HG02840 (cell line): ENCODE data around the gene THAP7.
"Not testable (repeated sequence)": the region's sequence is repeated elsewhere in the genome, so short reads cannot be mapped to it uniquely, and the experiment has no call there.

Source experiments
- ATAC-seq: cut with Tn5 transposase; IDR thresholded peaks from one replicate; pipeline ENCODE4 v1.9.1; 2021; ENCODE audit warnings: mild to moderate bottlenecking, moderate library complexity, moderate number of reproducible peaks; ENCODE audit not compliant: unreplicated experiment, low FRiP score

Gene THAP7

DNA sequence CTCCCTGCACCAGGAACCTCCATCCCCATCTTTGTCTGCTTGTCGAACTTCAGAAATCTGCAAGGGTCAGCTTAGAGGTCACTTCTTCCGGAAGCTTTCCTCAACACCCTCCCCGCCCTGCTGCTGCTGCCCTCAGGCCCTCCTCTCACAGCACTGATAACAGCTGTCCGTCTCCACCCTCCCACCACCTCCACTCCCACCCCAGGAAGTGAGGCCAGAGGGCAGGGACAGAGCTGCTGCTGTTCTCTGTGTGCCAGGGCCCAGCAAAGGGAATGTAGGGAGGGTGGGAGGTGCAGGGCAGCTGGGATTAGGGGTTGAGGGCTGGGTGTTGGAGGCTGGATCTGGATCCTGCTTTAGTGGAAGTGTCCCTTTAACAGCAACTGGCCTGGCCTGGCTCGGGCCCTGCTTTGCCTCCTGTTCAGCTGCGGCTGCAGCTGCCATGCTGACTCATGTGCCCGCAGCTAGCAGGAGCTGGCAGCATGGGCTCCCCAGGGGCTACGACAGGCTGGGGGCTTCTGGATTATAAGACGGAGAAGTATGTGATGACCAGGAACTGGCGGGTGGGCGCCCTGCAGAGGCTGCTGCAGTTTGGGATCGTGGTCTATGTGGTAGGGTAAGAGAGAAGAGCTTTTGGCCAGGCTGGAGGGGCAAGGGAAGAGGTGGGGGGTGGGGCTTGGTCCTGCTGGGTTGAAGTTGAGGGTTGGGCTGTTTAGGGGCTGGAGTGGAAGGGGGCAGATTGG lies 13.0 kb upstream of the THAP7 start, which contains the start of gene P2RX6:
Gene P2RX6 (plus strand): TSS at position 440 of the 740 bp plus-strand sequence. CDS start 10 bp downstream, at position 450.
- no peak for ATAC-seq

GRCh38 chr22:21014202-21014725 lies 12.3 kb upstream of the THAP7 start:
- ATAC-seq = peak; percentile 74

DNA sequence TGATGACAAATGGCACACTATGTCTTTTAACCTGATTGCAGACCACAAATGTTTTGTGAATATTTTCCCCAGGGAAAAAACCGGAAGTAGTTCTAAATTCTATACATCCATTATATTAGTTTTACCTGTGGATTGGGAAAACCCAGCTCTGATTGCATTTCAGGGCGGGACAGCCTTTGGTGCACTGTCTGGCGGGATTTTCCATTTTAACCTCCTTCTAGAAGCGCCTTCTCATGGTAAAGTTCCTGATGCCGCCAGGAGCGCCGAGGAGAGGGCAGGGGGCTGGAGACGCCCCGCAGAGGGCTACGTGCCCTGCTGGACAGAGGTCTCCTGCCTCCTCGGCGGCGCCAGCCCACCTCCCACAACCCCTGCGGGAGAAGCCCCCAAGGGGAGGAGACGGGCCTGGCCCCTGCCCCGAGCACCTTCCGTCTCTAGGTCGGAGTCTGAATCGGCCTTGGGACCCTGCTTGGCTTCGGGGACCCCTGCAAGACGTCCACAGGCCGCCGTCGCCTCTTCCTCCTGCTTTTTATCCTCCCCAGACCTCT lies 11.8 kb upstream of the THAP7 start:
- no peak for ATAC-seq

- no peak for ATAC-seq
These were observed 10.8 kb upstream of the THAP7 start for GRCh38 chr22:21012446-21013407.

GRCh38 chr22:21010426-21011113 lies 8.7 kb upstream of the THAP7 start:
- no peak for ATAC-seq

GRCh38 chr22:21009638-21010425 lies 7.9 kb upstream of the THAP7 start:
- ATAC-seq = no peak

DNA sequence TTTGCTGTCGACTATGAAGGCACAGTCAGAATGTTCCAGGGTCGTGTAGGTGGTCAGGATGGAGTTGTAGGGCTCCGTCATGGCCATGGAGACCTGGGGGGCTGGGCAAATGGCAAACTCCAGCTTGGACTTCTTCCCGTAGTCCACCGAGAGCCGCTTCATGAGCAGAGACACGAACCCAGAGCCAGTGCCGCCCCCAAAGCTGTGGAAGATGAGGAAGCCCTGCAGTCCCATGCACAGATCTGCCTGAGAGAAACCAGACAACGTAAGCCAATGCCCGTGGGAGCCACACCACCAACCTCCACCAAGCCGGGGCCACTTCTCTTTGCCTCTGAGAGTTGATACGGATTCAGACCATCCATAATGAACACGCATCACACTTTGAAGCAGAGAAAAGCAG lies 7.3 kb upstream of the THAP7 start:
- ATAC-seq = not testable (repeated sequence)

DNA sequence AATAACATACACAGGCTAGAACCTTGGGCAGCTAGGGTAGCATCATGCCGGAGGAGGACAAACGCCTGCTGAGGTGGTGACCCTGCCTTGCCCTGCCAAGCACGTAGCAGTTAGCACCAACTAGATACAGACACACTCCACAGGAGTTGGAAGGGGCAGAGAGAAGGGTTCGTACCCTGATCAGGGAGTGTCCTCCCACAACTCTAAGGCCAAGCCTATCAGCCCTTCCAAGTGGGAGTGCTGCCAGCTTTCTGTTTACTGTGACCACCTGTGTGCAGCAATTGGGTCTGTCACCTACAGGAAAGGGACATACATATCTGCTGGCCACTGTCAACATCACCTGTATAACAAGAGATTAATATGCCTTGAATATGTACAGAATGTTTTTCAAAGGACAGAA lies 1.9 kb upstream of the THAP7 start:
- no peak for ATAC-seq

GRCh38 chr22:21000987-21001600 lies 824 bp downstream of the THAP7 start:
- peak; percentile 1 for ATAC-seq

DNA sequence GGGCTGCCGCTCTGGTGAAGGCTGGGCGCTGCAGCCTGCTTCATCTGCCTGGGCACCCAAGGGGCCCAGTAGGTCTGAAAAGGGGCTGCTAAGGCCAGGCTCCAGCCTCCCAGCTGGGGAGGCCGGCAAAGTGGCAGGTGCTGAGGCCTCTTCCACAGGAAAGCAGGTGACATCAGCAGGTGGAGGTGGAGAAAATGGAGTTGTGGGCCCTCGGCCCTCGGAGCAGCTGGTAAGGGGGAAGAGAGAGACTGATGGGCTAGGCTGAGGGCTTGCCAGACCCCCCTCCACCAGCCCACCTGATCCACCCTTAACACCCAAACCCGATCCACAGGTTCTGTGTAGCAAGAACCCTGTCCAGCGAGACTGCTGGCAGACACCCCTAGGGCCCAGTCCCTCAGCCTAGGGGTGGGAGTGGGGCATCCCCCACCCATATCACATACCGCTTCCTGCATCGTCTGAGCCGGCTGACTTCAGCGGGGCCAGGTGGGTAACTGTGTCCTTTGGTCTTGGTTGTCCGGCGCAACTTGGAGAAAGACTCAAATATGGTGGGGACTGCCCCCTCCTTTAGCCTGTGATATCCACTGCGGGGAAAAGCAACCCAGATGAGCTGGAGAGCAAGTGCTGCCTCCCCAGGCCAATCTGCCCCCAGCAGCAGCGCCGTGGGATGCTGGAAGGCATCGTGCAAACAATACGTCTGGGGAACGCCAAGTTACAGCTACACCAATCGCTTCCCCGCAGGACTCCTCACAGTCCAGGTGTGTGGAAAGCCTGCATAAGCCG lies 1.5 kb downstream of the THAP7 start:
- no peak for ATAC-seq

- ATAC-seq = no peak
These were observed 2.3 kb downstream of the THAP7 start for GRCh38 chr22:20999350-21000206.

GRCh38 chr22:20998411-20999336 lies 3.2 kb downstream of the THAP7 start:
- ATAC-seq = no peak

- ATAC-seq = no peak
These were observed 4.2 kb downstream of the THAP7 start for GRCh38 chr22:20997536-20998257.

DNA sequence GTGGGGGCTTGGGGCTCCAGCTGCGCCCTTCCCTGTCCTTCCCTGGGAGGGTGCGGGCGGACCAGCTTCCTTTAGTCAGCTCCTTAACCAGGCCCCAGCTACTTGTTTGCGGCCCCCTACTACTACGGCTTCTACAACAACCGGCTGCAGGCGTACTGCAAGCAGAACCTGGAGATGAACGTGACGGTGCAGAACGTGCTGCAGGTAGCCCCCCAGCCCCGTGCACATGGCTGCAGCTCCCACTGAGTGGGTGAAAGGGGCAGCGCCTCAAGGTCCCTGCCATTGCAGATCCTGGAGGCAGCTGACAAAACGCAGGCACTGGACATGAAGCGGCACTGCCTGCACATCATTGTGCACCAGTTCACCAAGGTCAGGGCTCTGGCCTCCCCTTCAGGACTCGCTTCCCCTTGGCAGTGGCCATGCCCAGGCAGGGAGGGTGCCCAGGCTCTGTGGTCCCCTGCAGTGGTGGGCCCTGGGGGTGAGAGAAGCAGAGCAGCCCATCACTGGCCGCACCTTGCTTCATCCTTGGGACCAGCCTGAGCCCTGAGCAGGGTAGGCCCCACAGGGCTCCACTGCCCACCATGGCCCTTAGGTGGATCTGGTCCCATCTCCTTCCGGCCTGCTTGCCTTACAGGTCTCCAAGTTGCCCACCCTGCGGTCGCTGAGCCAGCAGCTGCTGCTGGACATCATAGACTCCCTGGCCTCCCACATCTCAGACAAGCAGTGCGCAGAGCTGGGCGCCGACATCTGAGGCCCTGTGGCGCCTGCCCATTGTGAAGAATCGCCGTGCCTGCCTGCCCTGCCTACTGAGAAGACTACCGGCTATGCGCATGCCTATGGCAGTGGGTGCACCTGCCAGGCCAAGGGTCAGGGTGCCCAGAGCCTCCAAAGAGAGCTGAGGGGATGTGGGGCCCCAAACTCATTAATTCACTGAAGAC lies 5.1 kb downstream of the THAP7 start:
- ATAC-seq = no peak

GRCh38 chr22:20996031-20996410 lies 5.9 kb downstream of the THAP7 start:
- no peak for ATAC-seq
